ENCODE measurements around the gene DHRS3.

Gene DHRS3

GRCh38 chr1:12596007-12596821 lies 21.8 kb downstream of the DHRS3 start:
- peak; percentile 95 for DNase-seq

- no peak for DNase-seq
Measured at GRCh38 chr1:12595757-12596006, 22.3 kb downstream of the DHRS3 start.

DNA sequence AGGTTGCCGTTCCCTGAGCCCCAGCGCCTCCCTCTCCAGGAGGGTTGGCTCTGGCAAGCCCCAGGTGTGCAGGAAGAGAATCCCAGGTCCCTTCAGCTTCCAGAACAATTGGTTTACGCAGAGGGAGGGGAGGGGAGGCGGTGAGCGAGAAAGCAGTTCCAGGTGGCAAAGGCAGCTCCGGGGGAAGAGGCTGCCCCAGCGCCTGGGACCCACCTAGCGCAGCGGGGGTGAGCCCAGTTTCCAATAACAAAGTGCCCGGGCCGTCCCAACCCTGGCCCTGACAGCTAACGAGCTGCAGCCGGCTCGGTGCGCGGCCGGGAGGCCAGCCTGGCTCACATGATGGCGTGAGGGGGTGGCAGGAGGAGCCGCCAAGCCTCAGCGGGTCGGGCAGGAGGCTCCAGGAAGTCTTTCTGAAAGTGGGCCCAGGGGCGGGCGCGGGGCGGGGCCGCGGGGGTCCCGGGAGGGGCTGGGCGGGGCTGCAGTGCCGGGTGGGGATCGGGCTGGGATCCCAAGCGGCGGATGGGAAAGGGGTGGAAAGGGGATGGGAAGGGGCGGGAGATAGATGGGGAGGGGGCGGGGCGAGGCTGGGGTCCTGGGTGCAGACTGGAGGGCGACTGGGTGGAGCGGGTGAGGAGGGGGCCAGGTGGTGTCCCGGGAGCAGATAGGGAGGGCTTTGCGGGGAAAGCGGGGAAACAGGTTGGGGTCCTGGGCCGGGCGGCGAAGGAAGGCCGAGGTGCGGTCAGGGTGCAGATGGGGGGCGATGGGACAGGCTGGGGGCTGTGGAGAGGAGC lies 22.8 kb downstream of the DHRS3 start:
- DNase-seq, result peak; percentile 41

DNA sequence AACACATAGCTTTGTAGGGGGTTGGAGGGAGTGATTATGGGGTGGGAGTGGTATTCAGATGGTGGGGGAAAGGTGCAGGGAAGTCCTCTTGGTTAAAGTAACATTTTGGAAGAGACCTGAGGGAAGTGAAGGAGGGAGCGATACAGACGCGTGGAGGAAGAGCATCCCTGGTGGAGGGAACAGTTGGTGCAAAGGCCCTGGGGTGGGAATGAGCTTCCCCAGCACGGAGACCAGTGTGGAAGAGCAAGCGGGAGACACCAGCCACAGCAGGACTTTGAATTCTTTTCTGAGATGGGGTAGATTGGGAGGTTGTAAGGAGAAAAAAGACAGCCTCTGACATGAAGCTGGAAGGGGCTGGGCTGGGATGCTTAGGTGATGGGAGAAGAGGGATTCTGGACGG lies 23.5 kb downstream of the DHRS3 start:
- no peak for DNase-seq

DNA sequence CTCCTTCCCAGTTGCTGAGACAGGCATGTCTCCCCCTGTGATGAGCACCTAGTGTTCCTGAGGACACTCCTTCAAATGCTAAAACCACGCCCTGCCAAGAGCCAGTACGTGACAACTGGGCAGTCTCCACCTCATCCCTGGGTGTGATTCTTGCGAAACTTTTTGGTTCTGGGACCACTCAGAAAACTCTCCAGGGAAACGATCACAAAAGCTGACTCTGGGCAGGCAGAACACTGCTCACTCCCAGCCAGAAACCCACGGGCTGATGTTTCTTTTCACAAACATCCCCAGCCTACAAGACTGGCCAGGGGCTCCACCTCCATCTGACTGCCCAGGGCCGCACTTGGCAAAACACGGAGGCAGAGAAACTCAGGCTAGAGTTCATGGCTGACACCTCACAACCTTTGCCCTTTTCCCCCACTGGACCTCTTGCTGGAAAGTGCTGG lies 24.4 kb downstream of the DHRS3 start:
- DNase-seq, result peak; percentile 54

DNA sequence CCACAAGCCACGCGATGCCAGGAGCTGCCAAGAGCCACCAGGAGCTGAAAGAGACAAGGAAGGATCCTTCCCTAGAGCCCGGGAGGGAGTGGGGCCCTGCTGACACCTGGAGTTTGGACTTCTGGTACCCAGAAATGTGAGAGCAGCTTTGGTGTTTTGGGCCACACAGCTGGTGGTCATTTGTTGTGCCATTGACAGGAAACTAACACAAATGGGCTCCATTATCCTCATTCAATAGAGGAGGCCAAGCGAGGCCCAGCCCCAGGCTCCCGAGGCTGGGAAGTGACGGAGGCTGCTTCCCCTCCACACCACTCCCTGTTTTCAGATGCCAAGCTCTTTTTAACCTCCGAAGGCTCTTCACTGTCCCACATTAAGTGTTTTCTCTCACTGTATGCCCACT lies 25.5 kb downstream of the DHRS3 start:
- DNase-seq, result no peak

GRCh38 chr1:12591267-12591938 lies 26.6 kb downstream of the DHRS3 start:
- DNase-seq, result no peak

DNA sequence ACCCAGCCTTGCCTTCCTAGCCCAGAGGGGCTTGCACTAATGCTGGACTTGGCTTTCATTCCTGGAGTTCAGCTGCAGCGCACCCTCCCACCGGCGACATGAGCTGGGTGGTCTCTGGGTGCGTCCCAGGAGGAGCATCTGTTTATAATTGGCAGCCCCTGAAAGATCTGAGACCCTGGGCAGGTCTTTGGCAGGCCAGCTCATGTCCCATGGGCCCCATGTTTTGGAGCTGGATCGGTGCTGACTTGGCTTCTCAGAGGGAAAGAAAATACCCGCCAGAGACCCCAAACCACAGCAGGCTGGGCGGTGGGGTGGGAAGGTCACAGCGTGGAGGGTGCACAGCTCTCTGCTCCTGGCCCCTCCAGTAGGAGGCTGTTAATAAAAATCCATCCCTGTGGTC lies 29.3 kb downstream of the DHRS3 start:
- DNase-seq, result no peak

DNA sequence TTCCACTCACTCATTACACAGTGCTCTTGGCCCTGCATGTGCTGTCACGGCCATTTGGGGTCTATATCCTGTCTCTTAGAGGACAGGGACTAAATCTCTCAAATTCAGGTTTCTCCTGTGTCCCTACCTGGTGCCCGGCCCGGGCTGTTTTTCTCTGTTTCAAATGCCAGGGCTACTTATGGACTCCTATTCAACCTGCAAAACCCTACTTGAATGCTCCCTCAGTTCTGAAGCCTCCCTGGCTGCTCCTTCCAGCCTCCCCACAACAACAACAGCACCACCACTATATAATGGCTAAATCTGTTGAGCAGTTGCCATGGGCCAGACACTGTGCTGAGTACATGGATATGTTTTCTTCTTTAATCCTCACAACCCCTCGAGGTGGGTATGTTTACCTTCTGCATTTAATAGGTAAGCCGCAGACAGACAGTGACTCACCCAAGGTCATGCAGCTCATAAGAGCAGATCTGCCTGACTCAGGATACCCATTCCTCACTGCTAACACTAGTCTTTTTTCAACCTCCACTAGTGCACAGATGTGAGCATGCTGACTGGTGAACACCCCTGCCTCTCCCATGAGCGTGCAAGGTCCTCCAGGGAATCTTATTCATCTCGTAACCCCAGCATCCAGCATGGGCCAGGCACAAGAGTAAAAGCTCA lies 29.9 kb downstream of the DHRS3 start:
- no peak for DNase-seq

DNA sequence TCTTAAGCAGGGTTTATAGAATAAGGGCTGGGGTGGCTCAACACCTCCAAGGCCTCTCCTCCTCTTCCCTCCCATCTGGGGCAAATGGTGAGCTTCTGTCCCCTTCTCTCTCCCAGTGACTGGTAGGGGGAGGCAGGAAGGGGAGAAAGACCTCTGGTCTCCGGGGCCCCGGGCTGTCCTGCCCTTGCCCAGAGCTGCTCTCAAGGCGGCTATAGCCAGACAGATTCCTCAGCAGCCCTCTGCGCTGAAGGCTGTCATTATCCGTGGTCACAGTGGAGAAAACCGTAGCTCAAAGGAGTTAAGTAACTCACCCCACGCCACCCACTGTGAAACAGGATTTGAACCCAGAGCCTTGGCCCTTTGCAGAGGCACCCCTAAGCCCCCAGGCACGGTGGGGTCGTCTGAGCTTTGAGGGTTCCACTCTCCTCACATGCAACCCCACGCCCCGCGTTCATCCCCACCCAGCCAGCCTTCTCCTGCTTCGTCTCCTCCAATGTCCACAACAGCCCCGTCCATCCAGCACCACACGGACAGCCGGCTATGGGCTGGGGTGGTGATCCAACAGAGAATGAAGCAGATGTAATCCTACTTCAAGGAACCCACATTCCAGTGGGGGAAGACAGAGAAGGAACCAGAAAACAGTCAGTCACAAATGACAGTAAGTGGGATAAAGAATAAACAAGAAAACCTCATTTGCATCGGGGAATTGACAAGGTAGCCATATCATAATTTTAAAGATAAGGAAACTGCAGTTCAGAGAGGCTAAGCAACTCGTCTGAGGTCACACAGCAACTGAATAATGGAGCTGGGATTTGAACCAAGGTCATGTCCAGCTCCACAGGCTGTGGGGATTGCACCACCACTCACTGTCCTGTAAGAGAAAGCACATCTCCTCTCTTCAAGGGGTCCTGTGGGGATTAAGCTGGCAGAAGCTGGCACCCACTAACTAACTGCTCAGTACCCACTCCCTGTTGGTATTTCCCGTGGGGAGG lies 31.8 kb downstream of the DHRS3 start:
- no peak for DNase-seq

- DNase-seq, result no peak
Measured at GRCh38 chr1:12585536-12585935, 32.5 kb downstream of the DHRS3 start.

- no peak for DNase-seq
Measured at GRCh38 chr1:12584900-12585525, 33.0 kb downstream of the DHRS3 start.

- DNase-seq, result no peak
Measured at GRCh38 chr1:12583484-12583883, 34.5 kb downstream of the DHRS3 start.

GRCh38 chr1:12582649-12583048 lies 35.4 kb downstream of the DHRS3 start:
- no peak for DNase-seq

DNA sequence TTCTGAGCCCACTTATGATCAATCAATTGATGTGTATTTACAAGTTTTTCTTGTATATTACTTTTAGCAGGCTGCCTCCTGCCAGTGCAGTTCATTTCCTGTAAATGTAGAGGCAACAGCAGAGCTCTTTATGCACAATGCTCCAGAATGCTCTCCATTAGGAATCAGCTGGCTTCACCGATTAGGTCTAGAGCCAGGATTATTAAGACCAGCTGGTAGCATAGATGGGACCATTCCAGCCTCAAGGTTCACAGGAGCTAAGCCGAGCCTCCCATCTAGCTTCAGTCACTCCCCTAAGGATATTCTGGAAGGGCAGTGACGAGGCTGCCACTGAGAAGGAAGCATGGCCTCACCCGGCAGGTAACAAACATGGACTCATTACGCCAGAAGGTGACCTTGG lies 36.8 kb downstream of the DHRS3 start:
- no peak for DNase-seq

DNA sequence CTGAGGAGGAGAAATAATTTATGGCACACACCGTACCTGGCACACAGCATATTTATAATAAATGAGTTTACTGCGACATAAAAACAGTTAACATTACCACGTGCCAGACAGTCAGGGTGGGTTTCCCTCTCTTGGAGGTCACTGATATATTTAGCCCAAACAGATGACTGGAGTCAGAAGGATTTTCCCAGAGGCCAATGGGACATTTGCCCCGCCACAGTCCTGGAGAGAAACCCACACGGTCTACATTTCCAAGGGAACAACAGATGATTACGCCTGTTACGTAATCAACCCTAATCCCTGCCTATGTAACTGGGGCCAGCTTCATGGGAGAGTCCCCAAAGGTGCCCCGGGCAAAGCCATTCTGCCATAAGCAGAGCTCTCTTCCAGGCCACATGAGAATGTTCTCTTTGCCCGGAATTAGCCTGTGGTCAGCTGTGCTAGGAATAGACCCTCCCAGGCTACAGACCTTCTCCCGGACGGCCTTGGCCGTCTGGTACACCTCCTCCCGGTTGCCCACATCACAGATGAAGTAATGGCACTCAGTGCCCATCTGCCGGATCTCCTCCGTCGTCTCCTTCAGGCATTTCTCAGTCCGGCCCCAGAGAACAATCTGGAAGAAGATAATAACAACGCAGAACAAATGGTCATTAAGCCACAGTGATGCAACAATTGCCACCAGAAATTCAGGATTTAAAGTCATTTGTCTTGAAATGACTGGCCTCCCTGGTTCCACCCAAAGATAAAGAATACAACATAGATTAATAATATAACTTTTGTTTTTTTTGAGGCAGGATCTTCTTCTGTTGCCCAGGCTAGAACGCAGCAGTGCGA lies 37.7 kb downstream of the DHRS3 start:
- DNase-seq, result peak; percentile 48

DNA sequence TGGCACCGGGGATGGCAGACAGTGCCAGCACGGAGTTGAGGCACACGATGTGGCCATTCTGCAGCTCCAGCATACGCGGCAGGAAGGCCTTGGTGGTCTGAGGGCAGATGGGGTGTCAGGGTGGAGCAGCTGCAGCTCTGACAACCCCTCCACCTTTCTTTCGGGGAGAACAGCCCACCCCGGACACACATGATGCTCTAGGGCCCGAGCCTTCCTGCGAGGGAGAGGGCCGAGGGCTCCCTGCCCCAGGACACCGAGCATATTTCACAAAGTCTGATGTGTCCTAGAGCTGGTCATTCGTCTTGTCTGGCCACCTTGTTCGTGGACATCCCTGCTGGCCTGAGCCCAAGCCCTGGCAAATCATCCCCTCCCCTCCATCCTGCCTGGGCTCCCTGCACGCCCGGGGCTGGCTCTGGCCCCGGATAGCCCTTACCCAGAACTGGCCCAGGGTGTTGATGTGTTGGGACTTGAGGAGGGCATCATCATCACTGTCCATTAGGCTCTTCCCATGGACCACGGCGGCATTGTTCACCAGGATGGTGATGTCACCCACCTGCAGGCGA lies 39.1 kb downstream of the DHRS3 start:
- DNase-seq, result no peak

- DNase-seq, result no peak
Measured at GRCh38 chr1:12577020-12577419, 41.0 kb downstream of the DHRS3 start.

DNA sequence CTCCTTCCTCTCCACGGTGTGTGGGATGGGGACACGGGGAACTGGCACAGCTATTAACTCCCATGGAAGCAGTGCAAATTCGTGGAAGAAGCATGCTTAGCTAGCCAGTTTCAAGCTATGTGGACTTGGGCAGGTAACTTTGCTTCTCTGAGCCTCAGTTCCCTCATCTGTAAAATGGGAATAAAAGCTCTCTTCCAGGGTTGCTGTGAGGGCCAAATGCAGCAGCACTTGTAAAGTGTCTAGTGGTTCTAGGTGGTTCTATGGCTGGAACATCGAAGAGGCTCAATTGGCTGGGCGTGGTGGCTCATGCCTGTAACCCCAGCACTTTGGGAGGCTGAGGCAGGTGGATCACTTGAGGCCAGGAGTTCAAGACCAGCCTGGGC lies 43.3 kb downstream of the DHRS3 start:
- DNase-seq, result no peak

Data from EL (cell line).